Adipocyte (in vitro differentiated cells): ENCODE data around the gene B3GALT5.
"Not testable (repeated sequence)": the region's sequence is repeated elsewhere in the genome, so short reads cannot be mapped to it uniquely, and the experiment has no call there.

Experiments
- DNase-seq: peaks from one replicate; pipeline ENCODE4 v3.0.0-alpha.2; 2015; ENCODE audit warnings: low read depth
- H3K27me3 ChIP-seq: replicated peaks from 2 replicates; pipeline ENCODE4 v1.7.0; 2013; ENCODE audit warnings: mild to moderate bottlenecking, low read length, moderate library complexity; ENCODE audit not compliant: control insufficient read depth, insufficient read depth
- H3K36me3 ChIP-seq: 2 replicates; pipeline ENCODE4 v1.7.0; 2013; ENCODE audit warnings: low read length, mild to moderate bottlenecking, moderate library complexity; ENCODE audit not compliant: control insufficient read depth, insufficient read depth, severe bottlenecking
- H3K4me1 ChIP-seq: 2 replicates; pipeline ENCODE4 v1.7.0; 2013; ENCODE audit warnings: mild to moderate bottlenecking, low read length, moderate library complexity; ENCODE audit not compliant: control insufficient read depth, insufficient read depth
- H3K4me3 ChIP-seq: 2 replicates; pipeline ENCODE4 v1.7.0; 2013; ENCODE audit warnings: mild to moderate bottlenecking, low read length, moderate library complexity
- H3K9ac ChIP-seq: 2 replicates; pipeline ENCODE4 v1.7.0; 2013; ENCODE audit warnings: mild to moderate bottlenecking, low read length, moderate library complexity
- H3K9me3 ChIP-seq: 2 replicates; pipeline ENCODE4 v1.7.0; 2013; ENCODE audit warnings: mild to moderate bottlenecking, low read length, moderate library complexity; ENCODE audit not compliant: control insufficient read depth

The B3GALT5 gene

GRCh38 chr21:39612233-39613040 is at the start of gene B3GALT5:
Gene B3GALT5 (plus strand): TSS chr21:39612940. CDS start chr21:39660560, 47,620 bp downstream.
- peaks cover 3% of the 10 kb centered on the region for H3K4me1 ChIP-seq
- peaks cover 65% of the 10 kb centered on the region for H3K27me3 ChIP-seq
- H3K4me3 ChIP-seq: peak within 1 kb of the TSS; percentile 59
- no peak within 1 kb of the TSS for H3K9ac ChIP-seq
- no peaks in the 10 kb centered on the region for H3K9me3 ChIP-seq
- H3K36me3 ChIP-seq: no peaks in the 10 kb centered on the region
- peak; percentile 80 for DNase-seq

- H3K27me3 ChIP-seq: peaks cover 32% of the 10 kb centered on the region
- H3K4me1 ChIP-seq: no peaks in the 10 kb centered on the region
- no peaks in the 10 kb centered on the region for H3K9me3 ChIP-seq
- H3K36me3 ChIP-seq: no peaks in the 10 kb centered on the region
- DNase-seq: no peak
- H3K9ac ChIP-seq: no peak overlapping the region
- H3K4me3 ChIP-seq: no peak overlapping the region
Measured at GRCh38 chr21:39564200-39564599, 48.5 kb upstream of the B3GALT5 start.

GRCh38 chr21:39567180-39567972 is 45.4 kb upstream of the B3GALT5 start:
- DNase-seq: no peak
- Histone ChIP-seq H3K36me3 (no peaks in the 10 kb centered on the region), H3K27me3 (peaks cover 21% of the 10 kb centered on the region), H3K4me3 (no peak overlapping the region), H3K9me3 (no peaks in the 10 kb centered on the region), H3K9ac (no peak overlapping the region), H3K4me1 (no peaks in the 10 kb centered on the region)

GRCh38 chr21:39568361-39568760 is 44.4 kb upstream of the B3GALT5 start:
- H3K4me3 ChIP-seq: no peak overlapping the region
- no peaks in the 10 kb centered on the region for H3K4me1 ChIP-seq
- H3K9ac ChIP-seq: no peak overlapping the region
- peaks cover 19% of the 10 kb centered on the region for H3K27me3 ChIP-seq
- no peak for DNase-seq
- H3K9me3 ChIP-seq: no peaks in the 10 kb centered on the region
- H3K36me3 ChIP-seq: no peaks in the 10 kb centered on the region

GRCh38 chr21:39575775-39576174 is 37.0 kb upstream of the B3GALT5 start:
- H3K4me3 ChIP-seq: no peak overlapping the region
- H3K27me3 ChIP-seq: peaks cover 13% of the 10 kb centered on the region
- no peaks in the 10 kb centered on the region for H3K36me3 ChIP-seq
- no peaks in the 10 kb centered on the region for H3K9me3 ChIP-seq
- H3K9ac ChIP-seq: no peak overlapping the region
- H3K4me1 ChIP-seq: no peaks in the 10 kb centered on the region
- DNase-seq: no peak

GRCh38 chr21:39576518-39577128 is 36.1 kb upstream of the B3GALT5 start:
- Histone ChIP-seq H3K4me1 (no peaks in the 10 kb centered on the region), H3K9ac (no peak overlapping the region), H3K4me3 (no peak overlapping the region), H3K36me3 (no peaks in the 10 kb centered on the region), H3K9me3 (no peaks in the 10 kb centered on the region), H3K27me3 (peaks cover 12% of the 10 kb centered on the region)
- no peak for DNase-seq

GRCh38 chr21:39579734-39580332 is 32.9 kb upstream of the B3GALT5 start:
- Histone ChIP-seq H3K27me3 (peaks cover 8% of the 10 kb centered on the region), H3K9me3 (no peaks in the 10 kb centered on the region), H3K36me3 (no peaks in the 10 kb centered on the region), H3K9ac (no peak overlapping the region), H3K4me3 (no peak overlapping the region), H3K4me1 (no peaks in the 10 kb centered on the region)
- no peak for DNase-seq

- Histone ChIP-seq H3K4me3 (no peak overlapping the region), H3K9ac (no peak overlapping the region), H3K27me3 (peaks cover 5% of the 10 kb centered on the region), H3K4me1 (no peaks in the 10 kb centered on the region), H3K9me3 (peaks cover 6% of the 10 kb centered on the region), H3K36me3 (no peaks in the 10 kb centered on the region)
- no peak for DNase-seq
Measured at GRCh38 chr21:39580744-39581143, 32.0 kb upstream of the B3GALT5 start.

GRCh38 chr21:39581414-39581813 is 31.3 kb upstream of the B3GALT5 start:
- H3K9me3 ChIP-seq: peaks cover 7% of the 10 kb centered on the region
- no peaks in the 10 kb centered on the region for H3K36me3 ChIP-seq
- no peak overlapping the region for H3K9ac ChIP-seq
- peaks cover 2% of the 10 kb centered on the region for H3K27me3 ChIP-seq
- H3K4me1 ChIP-seq: no peaks in the 10 kb centered on the region
- DNase-seq: no peak
- no peak overlapping the region for H3K4me3 ChIP-seq

GRCh38 chr21:39582749-39583148 is 30.0 kb upstream of the B3GALT5 start:
- no peak overlapping the region for H3K4me3 ChIP-seq
- no peaks in the 10 kb centered on the region for H3K27me3 ChIP-seq
- H3K36me3 ChIP-seq: no peaks in the 10 kb centered on the region
- DNase-seq: no peak
- no peaks in the 10 kb centered on the region for H3K4me1 ChIP-seq
- peaks cover 9% of the 10 kb centered on the region for H3K9me3 ChIP-seq
- H3K9ac ChIP-seq: no peak overlapping the region

- not testable (repeated sequence) for H3K4me3 ChIP-seq, H3K9ac ChIP-seq, H3K27me3 ChIP-seq, DNase-seq, H3K4me1 ChIP-seq, H3K36me3 ChIP-seq
- H3K9me3 ChIP-seq: peaks cover 14% of the 10 kb centered on the region
Measured at GRCh38 chr21:39583586-39583985, 29.2 kb upstream of the B3GALT5 start.
